Renal cortex interstitium (tissue), 11 donors: ENCODE data around the gene MPLKIP. TPM values are rescaled to one million over a fixed set of nuclear protein-coding genes. Genes with fewer than 3 reads are reported as not detected.

Experiments used
- DNase-seq, 11 donors: peaks; one replicate each; pipeline ENCODE4 v3.0.0-alpha.2; 2013; ENCODE audit warnings: low read depth in 9 of 11, low spot score in 4 of 11; ENCODE audit errors: extremely low read depth in 1 of 11
- polyA plus RNA-seq, 3 donors: library from polyadenylated mRNA; unstranded; fragments of 120-200 nt; gene quantifications; one replicate each; pipeline ENCODE4 v1.2.1, GENCODE V29; 2013; ENCODE audit not compliant: insufficient read length in 3 of 3

MPLKIP gene
- polyA plus RNA-seq, 3 donors, result 45.0 to 45.4 (median 45.1) TPM

- DNase-seq, result no peak
These were observed 38.6 kb downstream of the MPLKIP start for GRCh38 chr7:40095695-40096327.

DNA sequence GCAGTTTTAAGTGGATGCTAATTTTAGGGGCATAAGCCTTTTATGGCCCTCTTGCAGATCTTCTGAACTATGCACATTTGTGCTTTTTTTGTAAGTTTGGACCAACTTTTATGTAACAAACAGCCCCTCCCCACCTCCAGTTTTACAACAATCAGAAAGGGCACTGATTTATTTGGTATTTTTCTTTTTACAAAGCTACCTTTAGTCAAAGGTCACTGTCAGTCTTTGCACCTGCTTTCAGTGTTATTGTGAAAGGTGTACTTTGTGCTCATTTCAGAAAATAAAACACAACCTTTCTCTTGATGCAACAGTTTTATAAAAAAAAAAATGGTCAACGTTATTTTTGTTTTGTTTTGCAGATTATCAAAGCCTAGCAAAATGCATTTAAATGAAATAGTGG lies 39.2 kb downstream of the MPLKIP start:
- no peak for DNase-seq

GRCh38 chr7:40093631-40094350 lies 40.6 kb downstream of the MPLKIP start:
- DNase-seq, result no peak

DNA sequence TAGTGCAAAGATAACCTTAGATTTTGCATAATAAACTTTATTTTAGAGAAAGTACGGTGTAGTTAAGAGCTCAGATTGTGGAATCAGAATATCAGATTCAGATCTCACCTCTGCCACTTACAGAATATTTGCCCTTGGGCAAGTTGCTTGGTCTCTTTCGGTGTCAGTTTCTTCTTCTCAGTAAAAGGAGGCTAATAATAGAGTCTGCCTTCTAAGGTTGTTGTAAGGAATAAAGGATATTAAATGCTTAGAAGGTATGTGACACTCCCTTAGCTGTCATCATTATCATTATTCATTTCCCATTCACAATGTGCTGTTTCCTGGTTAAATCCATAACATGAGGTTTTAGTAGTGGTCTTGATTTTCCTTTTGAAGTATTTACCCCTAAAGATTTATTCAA lies 42.2 kb downstream of the MPLKIP start:
- DNase-seq, result no peak

DNA sequence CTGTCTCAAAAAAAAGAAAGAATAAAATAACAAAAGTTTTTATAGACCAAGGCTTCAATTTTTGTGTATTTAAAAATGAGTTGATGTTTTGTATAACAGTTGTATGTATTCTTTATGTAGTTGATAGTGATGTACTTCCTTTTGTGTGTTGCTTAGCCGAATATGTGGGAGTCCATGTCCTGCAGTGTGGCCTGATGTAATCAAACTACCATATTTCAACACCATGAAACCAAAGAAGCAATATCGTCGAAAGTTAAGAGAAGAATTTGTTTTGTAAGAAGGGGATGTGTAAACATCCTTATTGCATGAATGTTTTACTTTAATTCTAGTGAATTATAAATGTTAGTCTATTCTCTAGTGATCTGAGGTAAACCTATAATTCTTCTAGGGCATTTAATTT lies 56.6 kb downstream of the MPLKIP start:
- DNase-seq, result no peak

Other genes with a start within 250 kb of the MPLKIP start
- gene CDK13, start 184.4 kb downstream of the MPLKIP start, polyA plus RNA-seq, result 10 to 100 TPM; 59.5 to 80.6 (median 69.0) TPM
- gene SUGCT, start 383 bp upstream of the MPLKIP start, polyA plus RNA-seq, result 10 to 100 TPM; 12.9 to 16.3 (median 13.0) TPM